ENCODE data around the gene HCFC1R1.

Gene HCFC1R1

GRCh38 chr16:2976201-2976600 lies 47.5 kb downstream of the HCFC1R1 start:
- DNase-seq (ENCODE audit: low spot score), result no peak

- DNase-seq (ENCODE audit: low spot score), result no peak
Observed at GRCh38 chr16:2975161-2975795, 48.5 kb downstream of the HCFC1R1 start.

- DNase-seq (ENCODE audit: low spot score), result no peak
Observed at GRCh38 chr16:2974319-2975056, 49.3 kb downstream of the HCFC1R1 start.

- no peak for DNase-seq (ENCODE audit: low spot score)
Observed at GRCh38 chr16:2973605-2974318, 50.0 kb downstream of the HCFC1R1 start.

GRCh38 chr16:2973093-2973492 lies 50.6 kb downstream of the HCFC1R1 start:
- no peak for DNase-seq (ENCODE audit: low spot score)

Measured in kidney capillary endothelial cell (primary cell).